ENCODE data around the gene PITPNM1. TPM values are rescaled to one million over a fixed set of nuclear protein-coding genes. Genes with fewer than 3 reads are reported as not detected.
"Not testable (repeated sequence)": the region's sequence is repeated elsewhere in the genome, so short reads cannot be mapped to it uniquely, and the experiment has no call there.

The PITPNM1 gene
- total and polyA plus RNA-seq, 12 donors: 16.4 to 146 (median 53.3) TPM

- Histone ChIP-seq H3K9me3 (replicated peaks in 1 of 3) (no peaks in the 10 kb centered on the region), H3K4me1 (replicated peaks in 1 of 2) (peaks cover 17 to 24% of the 10 kb centered on the region in 2 donors), H3K27me3 (no peaks in the 10 kb centered on the region), H3K4me3 (peak within 1 kb of the TSS in 2 of 4 donors; percentile 41 to 67), H3K27ac (peak within 1 kb of the TSS in 4 of 5 donors; percentile 64 to 92 (median 84)), H3K36me3 (replicated peaks in 1 of 2) (peaks cover 0 to 12% of the 10 kb centered on the region in 2 donors)
- TF ChIP-seq POLR2A (IDR thresholded peaks at IDR 0.05): peak; percentile 36 to 40
- TF ChIP-seq, protein P1, sequence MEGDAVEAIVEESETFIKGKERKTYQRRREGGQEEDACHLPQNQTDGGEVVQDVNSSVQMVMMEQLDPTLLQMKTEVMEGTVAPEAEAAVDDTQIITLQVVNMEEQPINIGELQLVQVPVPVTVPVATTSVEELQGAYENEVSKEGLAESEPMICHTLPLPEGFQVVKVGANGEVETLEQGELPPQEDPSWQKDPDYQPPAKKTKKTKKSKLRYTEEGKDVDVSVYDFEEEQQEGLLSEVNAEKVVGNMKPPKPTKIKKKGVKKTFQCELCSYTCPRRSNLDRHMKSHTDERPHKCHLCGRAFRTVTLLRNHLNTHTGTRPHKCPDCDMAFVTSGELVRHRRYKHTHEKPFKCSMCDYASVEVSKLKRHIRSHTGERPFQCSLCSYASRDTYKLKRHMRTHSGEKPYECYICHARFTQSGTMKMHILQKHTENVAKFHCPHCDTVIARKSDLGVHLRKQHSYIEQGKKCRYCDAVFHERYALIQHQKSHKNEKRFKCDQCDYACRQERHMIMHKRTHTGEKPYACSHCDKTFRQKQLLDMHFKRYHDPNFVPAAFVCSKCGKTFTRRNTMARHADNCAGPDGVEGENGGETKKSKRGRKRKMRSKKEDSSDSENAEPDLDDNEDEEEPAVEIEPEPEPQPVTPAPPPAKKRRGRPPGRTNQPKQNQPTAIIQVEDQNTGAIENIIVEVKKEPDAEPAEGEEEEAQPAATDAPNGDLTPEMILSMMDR (IDR thresholded peaks at IDR 0.05): peak in 5 of 6 experiments; percentile 26 to 61 (median 42)
- peak; percentile 95 to 99 (median 98) for DNase-seq
- 9 to 24% (median 12%) methylated on average over 13 to 60 of the region's 60 CpGs for WGBS, 4 donors
- intact Hi-C loops (cut with DNase I): no loop called here
Measured at GRCh38 chr11:67482827-67483798, 22.1 kb downstream of the PITPNM1 start, which contains the start of gene AIP. Gene AIP (plus strand): TSS chr11:67483026. CDS start chr11:67483159, 133 bp downstream.

DNA sequence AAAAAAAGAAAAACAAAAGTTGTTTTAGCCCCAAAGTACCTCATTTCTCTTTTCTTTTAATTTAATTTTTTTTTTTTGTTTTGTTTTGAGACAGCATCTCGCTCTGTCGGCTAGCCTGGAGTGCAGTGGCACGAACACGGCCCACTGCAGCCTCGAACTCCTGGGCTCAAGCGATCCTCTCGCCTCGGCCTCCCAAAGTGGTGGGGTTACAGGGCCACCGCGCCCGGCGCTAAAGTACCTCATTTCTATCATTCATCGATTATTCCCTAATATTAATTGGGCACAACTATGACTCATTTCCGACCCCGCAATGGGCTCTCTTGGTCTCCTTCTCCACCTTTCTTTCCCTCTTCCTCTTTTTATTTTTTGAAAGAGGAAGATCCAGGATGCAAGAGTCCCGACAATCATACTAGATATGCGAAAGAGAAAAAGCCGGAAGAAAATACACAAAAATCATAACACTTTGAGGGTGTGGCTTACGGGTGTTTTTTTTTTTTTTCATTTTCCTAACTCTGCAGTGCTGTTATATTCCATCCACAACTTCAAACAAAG, 22.8 kb downstream of the PITPNM1 start:
- H3K27ac ChIP-seq: peak overlapping the region in 4 of 5 donors; percentile 64 to 92 (median 84)
- peak overlapping the region in 2 of 4 donors; percentile 41 to 67 for H3K4me3 ChIP-seq
- peaks cover 17 to 24% of the 10 kb centered on the region in 2 donors for H3K4me1 ChIP-seq (replicated peaks in 1 of 2)
- WGBS, 4 donors: 29 to 41% (median 39%) methylated on average over 19 of the region's 19 CpGs
- no peak for DNase-seq
- H3K9me3 ChIP-seq (replicated peaks in 1 of 3): no peaks in the 10 kb centered on the region
- peaks cover 0 to 5% of the 10 kb centered on the region in 2 donors for H3K36me3 ChIP-seq (replicated peaks in 1 of 2)
- H3K27me3 ChIP-seq: no peaks in the 10 kb centered on the region
- no peak for TF ChIP-seq POLR2A (IDR thresholded peaks at IDR 0.05)
- TF ChIP-seq, protein P1 (IDR thresholded peaks at IDR 0.05): no peak
- intact Hi-C loops (cut with DNase I): no loop called here

DNA sequence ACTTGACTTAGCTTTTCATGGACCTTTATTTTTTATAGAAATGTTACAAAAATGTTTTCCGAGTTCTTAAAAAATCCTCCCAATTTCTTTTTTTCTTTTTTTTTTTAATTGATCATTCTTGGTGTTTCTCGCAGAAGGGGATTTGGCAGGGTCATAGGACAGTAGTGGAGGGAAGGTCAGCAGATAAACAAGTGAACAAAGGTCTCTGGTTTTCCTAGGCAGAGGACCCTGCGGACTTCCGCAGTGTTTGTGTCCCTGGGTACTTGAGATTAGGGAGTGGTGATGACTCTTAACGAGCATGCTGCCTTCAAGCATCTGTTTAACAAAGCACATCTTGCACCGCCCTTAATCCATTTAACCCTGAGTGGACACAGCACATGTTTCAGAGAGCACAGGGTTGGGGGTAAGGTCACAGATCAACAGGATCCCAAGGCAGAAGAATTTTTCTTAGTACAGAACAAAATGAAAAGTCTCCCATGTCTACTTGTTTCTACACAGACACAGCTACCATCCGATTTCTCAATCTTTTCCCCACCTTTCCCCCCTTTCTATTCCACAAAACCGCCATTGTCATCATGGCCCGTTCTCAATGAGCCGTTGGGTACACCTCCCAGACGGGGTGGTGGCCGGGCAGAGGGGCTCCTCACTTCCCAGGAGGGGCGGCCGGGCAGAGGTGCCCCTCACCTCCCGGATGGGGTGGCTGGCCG, 27.7 kb downstream of the PITPNM1 start:
- H3K36me3 ChIP-seq (replicated peaks in 1 of 2); H3K4me3 ChIP-seq; H3K27ac ChIP-seq; DNase-seq; H3K9me3 ChIP-seq (replicated peaks in 1 of 3); H3K4me1 ChIP-seq (replicated peaks in 1 of 2); intact Hi-C loops (cut with DNase I); H3K27me3 ChIP-seq: not testable (repeated sequence)
- WGBS, 4 donors: 81 to 86% (median 84%) methylated on average over 12 to 14 of the region's 16 CpGs

GRCh38 chr11:67476692-67477091, 28.5 kb downstream of the PITPNM1 start:
- H3K27ac ChIP-seq; DNase-seq; H3K27me3 ChIP-seq; H3K4me3 ChIP-seq; H3K36me3 ChIP-seq (replicated peaks in 1 of 2); intact Hi-C loops (cut with DNase I); H3K4me1 ChIP-seq (replicated peaks in 1 of 2); H3K9me3 ChIP-seq (replicated peaks in 1 of 3): not testable (repeated sequence)
- WGBS, 4 donors: 77 to 85% (median 83%) methylated on average over 10 of the region's 10 CpGs

DNA sequence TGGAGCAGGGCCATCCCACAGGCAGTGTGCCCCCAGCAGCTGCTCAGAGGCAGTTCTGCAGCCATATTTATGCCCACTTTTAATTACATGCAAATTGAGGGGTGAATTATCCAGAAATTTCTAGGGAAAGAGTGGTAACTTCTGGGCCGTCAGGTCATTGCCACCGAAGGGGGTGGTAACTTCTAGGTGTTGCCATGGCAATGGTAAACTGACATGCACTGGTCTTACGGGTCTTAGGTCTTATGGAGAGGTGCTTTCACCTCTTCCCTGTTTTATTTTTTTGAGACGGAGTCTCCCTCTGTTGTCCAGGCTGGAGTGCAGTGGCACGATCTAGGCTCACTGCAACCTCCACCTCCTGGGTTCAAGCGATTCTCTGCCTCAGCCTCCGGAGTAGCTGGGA, 32.3 kb downstream of the PITPNM1 start:
- no peak overlapping the region for H3K4me3 ChIP-seq
- no peaks in the 10 kb centered on the region for H3K36me3 ChIP-seq (replicated peaks in 1 of 2)
- no peaks in the 10 kb centered on the region for H3K9me3 ChIP-seq (replicated peaks in 1 of 3)
- DNase-seq: no peak
- H3K27me3 ChIP-seq: no peaks in the 10 kb centered on the region
- WGBS, 4 donors: 70 to 78% (median 73%) methylated on average over 7 of the region's 7 CpGs
- peaks cover 6 to 12% of the 10 kb centered on the region in 2 donors for H3K4me1 ChIP-seq (replicated peaks in 1 of 2)
- TF ChIP-seq, protein P1 (IDR thresholded peaks at IDR 0.05): no peak
- no peak for TF ChIP-seq POLR2A (IDR thresholded peaks at IDR 0.05)
- no peak overlapping the region for H3K27ac ChIP-seq
- intact Hi-C loops (cut with DNase I): no loop called here

All from adrenal gland (tissue), 12 donors.